ENCODE data around the gene ACSL3. TPM values are rescaled to one million over a fixed set of nuclear protein-coding genes. Genes with fewer than 3 reads are reported as not detected.

ACSL3 gene
- total RNA-seq, 1 experiment from 2014 or later, result 236 TPM

DNA sequence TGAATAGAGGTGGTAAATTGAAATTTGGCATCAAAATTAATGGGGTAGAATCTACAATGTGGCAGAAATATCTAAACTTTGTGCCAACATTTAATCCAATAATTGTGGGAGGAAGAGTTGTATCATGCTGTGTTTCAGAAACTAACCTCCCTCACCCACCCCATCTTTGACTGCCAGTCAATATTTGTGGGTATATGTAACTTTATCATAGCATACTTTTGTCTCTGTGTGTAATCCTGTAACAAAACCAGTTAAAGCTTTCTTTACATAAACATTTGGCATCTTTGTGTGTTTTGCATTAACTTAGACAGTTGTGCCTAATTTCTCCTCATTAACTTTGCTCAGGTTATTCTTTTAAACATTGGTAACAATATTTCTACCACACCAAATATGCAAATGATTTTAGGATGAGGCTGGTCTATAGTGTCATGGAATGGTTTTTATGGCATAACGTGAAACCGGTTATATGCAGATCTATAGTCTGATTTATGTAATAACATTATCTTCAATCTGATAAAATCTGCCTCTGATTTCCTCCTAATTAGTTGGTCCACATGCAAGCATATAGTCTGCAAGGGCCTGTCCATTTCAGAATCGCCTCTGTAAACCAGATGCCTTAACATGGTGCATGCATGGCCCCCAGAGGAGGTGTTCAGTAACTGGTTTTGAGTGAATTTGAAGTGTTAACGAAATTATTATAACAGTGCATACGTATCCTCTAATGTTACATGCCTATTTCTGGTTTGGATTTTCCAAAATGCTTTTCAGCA is 84.3 kb downstream of the ACSL3 start:
- H3K4me3 ChIP-seq (ENCODE audit: low read length), result no peak overlapping the region
- POLR2A ChIA-PET (ENCODE audit: unreplicated experiment), result no interaction called here
- no peak overlapping the region for H2AFZ ChIP-seq (ENCODE audit: low read length)
- no peak overlapping the region for H3K27ac ChIP-seq (ENCODE audit: low read length)
- peaks cover 34% of the 10 kb centered on the region for H3K4me1 ChIP-seq (ENCODE audit: insufficient read depth, low read length)
- BruUV-seq (replicated peaks), result no TSS peak
- H4K20me1 ChIP-seq (ENCODE audit: low read length), result no peaks in the 10 kb centered on the region
- H3K36me3 ChIP-seq (ENCODE audit: low read depth, low read length), result peaks cover 12% of the 10 kb centered on the region; the same call in 1 of the 2 replicates
- no peak overlapping the region for H3K4me2 ChIP-seq (ENCODE audit: low read length)
- intact Hi-C loops (cut with micrococcal nuclease), result no loop called here
- no peak for DNase-seq
- H3K27me3 ChIP-seq (ENCODE audit: low read length), result no peaks in the 10 kb centered on the region
- no peak for ATAC-seq
- no peaks in the 10 kb centered on the region for H3K9me3 ChIP-seq (ENCODE audit: low read length)
- no peak overlapping the region for H3K9ac ChIP-seq (ENCODE audit: low read length)
- H3K79me2 ChIP-seq (ENCODE audit: low read length), result no peaks in the 10 kb centered on the region
- CTCF ChIA-PET, result no interaction called here
- H3K9me2 ChIP-seq (replicated peaks; ENCODE audit: low read length), result no peaks in the 10 kb centered on the region
- no peaks in the 10 kb centered on the region for H3F3A ChIP-seq (ENCODE audit: low read length, unreplicated experiment)
- TF ChIP-seq, protein P1, sequence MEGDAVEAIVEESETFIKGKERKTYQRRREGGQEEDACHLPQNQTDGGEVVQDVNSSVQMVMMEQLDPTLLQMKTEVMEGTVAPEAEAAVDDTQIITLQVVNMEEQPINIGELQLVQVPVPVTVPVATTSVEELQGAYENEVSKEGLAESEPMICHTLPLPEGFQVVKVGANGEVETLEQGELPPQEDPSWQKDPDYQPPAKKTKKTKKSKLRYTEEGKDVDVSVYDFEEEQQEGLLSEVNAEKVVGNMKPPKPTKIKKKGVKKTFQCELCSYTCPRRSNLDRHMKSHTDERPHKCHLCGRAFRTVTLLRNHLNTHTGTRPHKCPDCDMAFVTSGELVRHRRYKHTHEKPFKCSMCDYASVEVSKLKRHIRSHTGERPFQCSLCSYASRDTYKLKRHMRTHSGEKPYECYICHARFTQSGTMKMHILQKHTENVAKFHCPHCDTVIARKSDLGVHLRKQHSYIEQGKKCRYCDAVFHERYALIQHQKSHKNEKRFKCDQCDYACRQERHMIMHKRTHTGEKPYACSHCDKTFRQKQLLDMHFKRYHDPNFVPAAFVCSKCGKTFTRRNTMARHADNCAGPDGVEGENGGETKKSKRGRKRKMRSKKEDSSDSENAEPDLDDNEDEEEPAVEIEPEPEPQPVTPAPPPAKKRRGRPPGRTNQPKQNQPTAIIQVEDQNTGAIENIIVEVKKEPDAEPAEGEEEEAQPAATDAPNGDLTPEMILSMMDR (conservative IDR thresholded peaks at IDR 0.05; ENCODE audit: low read depth, low read length), result no peak
- no peak for TF ChIP-seq EZH2 (IDR thresholded peaks at IDR 0.05; ENCODE audit: low read length, unreplicated experiment)
- TF ChIP-seq EZH2phosphoT487 (IDR thresholded peaks at IDR 0.05; ENCODE audit: borderline replicate concordance, low read length), result no peak

DNA sequence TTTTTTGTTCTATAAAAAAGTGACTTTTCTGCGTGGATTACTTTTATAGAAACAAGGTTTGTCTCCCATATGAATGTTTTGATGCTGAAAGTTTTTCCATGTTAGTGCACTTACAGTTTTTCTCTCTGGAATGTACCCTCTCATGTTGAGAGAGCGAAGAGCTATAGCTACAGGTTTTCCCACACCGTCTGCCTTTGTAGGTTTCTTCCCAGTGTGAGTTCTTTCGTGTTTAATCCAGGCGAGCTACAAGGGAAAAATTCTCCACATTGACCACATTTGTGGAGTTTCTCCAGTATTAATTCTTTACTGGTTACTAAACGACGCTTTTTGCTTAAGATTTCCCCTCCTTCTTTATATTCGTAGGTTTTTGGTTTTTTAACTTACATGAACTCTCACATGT is 85.1 kb downstream of the ACSL3 start:
- CTCF ChIA-PET, result no interaction called here
- no TSS peak for BruUV-seq (replicated peaks)
- TF ChIP-seq EZH2phosphoT487 (IDR thresholded peaks at IDR 0.05; ENCODE audit: borderline replicate concordance, low read length), result no peak
- TF ChIP-seq EZH2 (IDR thresholded peaks at IDR 0.05; ENCODE audit: low read length, unreplicated experiment), result no peak
- TF ChIP-seq, protein P1 (conservative IDR thresholded peaks at IDR 0.05; ENCODE audit: low read depth, low read length), result no peak

DNA sequence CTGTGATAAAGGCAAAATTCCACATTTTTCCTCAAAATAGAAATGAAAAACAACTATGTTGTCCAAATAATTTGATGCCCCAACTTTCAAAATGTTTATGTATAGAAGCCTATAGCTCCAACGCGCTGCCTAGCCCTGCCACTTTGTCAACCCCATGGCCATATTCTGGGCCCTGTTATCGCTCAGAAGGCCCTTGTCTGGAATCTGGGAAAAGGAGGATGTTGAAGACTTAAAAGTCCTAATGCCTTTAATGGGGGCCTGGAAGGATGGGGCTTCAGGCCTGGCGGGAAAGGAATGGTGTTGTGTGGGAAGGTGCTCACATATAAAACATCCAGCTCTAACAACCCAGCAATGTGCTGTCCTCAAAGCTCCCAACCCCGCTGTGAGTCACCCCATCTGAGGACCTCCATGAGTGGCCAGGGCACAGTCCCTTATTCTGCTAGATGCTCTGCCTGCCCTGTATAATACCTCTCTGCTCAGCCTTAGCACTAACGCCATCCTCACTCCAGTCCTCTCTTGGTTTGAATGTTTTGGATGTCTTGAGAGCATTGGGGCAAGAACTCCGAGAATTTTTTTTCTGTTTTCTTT is 86.0 kb downstream of the ACSL3 start:
- Histone ChIP-seq H3K36me3 (ENCODE audit: low read depth, low read length) (peaks cover 2% of the 10 kb centered on the region; the same call in 1 of the 2 replicates), H3K27ac (ENCODE audit: low read length) (no peak overlapping the region), H3F3A (ENCODE audit: low read length, unreplicated experiment) (no peaks in the 10 kb centered on the region), H3K9ac (ENCODE audit: low read length) (no peak overlapping the region), H3K9me3 (ENCODE audit: low read length) (no peaks in the 10 kb centered on the region), H3K4me1 (ENCODE audit: insufficient read depth, low read length) (peaks cover 26% of the 10 kb centered on the region), H3K4me3 (ENCODE audit: low read length) (no peak overlapping the region), H3K79me2 (ENCODE audit: low read length) (no peaks in the 10 kb centered on the region), H3K4me2 (ENCODE audit: low read length) (no peak overlapping the region), H4K20me1 (ENCODE audit: low read length) (no peaks in the 10 kb centered on the region), H3K27me3 (ENCODE audit: low read length) (no peaks in the 10 kb centered on the region), H2AFZ (ENCODE audit: low read length) (no peak overlapping the region), H3K9me2 (replicated peaks; ENCODE audit: low read length) (no peaks in the 10 kb centered on the region)
- DNase-seq (no peak), ATAC-seq (no peak)
- intact Hi-C loops (cut with micrococcal nuclease), result no loop called here
- ChIA-PET POLR2A (ENCODE audit: unreplicated experiment) (no interaction called here), CTCF (no interaction called here)
- TF ChIP-seq, protein P1 (conservative IDR thresholded peaks at IDR 0.05; ENCODE audit: low read depth, low read length), result no peak
- TF ChIP-seq EZH2 (IDR thresholded peaks at IDR 0.05; ENCODE audit: low read length, unreplicated experiment) (no peak), EZH2phosphoT487 (IDR thresholded peaks at IDR 0.05; ENCODE audit: borderline replicate concordance, low read length) (no peak)
- BruUV-seq (replicated peaks), result no TSS peak

More for the DNA sequence above, 85.1 kb downstream of the ACSL3 start:
- H3K27me3 ChIP-seq (ENCODE audit: low read length), result no peaks in the 10 kb centered on the region
- no peak overlapping the region for H2AFZ ChIP-seq (ENCODE audit: low read length)
- H3K9me3 ChIP-seq (ENCODE audit: low read length), result no peaks in the 10 kb centered on the region
- H4K20me1 ChIP-seq (ENCODE audit: low read length), result no peaks in the 10 kb centered on the region
- no peaks in the 10 kb centered on the region for H3K79me2 ChIP-seq (ENCODE audit: low read length)
- ATAC-seq, result no peak
- no peak overlapping the region for H3K9ac ChIP-seq (ENCODE audit: low read length)
- no peak overlapping the region for H3K4me3 ChIP-seq (ENCODE audit: low read length)
- H3K27ac ChIP-seq (ENCODE audit: low read length), result no peak overlapping the region
- POLR2A ChIA-PET (ENCODE audit: unreplicated experiment), result no interaction called here
- H3K9me2 ChIP-seq (replicated peaks; ENCODE audit: low read length), result no peaks in the 10 kb centered on the region
- no peaks in the 10 kb centered on the region for H3F3A ChIP-seq (ENCODE audit: low read length, unreplicated experiment)
- intact Hi-C loops (cut with micrococcal nuclease), result no loop called here
- H3K36me3 ChIP-seq (ENCODE audit: low read depth, low read length), result peaks cover 9% of the 10 kb centered on the region; the same call in 1 of the 2 replicates
- H3K4me1 ChIP-seq (ENCODE audit: insufficient read depth, low read length), result peaks cover 34% of the 10 kb centered on the region
- H3K4me2 ChIP-seq (ENCODE audit: low read length), result no peak overlapping the region
- no peak for DNase-seq
